LNCAP (cell line): ENCODE results near the gene PRRX2.

Experiments
- CTCF ChIP-seq: fragments of 450-650 bp; IDR thresholded peaks from 2 replicates; pipeline ENCODE4 v1.5.1; 2017; ENCODE audit warnings: mild to moderate bottlenecking

Gene PRRX2

GRCh38 chr9:129665814-129666520, 520 bp downstream of the PRRX2 start:
- no peak for TF ChIP-seq CTCF

- no peak for TF ChIP-seq CTCF
Measured at GRCh38 chr9:129666575-129666974, 1.1 kb downstream of the PRRX2 start.

GRCh38 chr9:129667378-129667777, 1.9 kb downstream of the PRRX2 start:
- no peak for TF ChIP-seq CTCF

- no peak for TF ChIP-seq CTCF
Measured at GRCh38 chr9:129667850-129668249, 2.4 kb downstream of the PRRX2 start.

- no peak for TF ChIP-seq CTCF
Measured at GRCh38 chr9:129669141-129669718, 3.8 kb downstream of the PRRX2 start.

GRCh38 chr9:129669946-129670345, 4.5 kb downstream of the PRRX2 start:
- TF ChIP-seq CTCF = no peak

- no peak for TF ChIP-seq CTCF
Measured at GRCh38 chr9:129671065-129671464, 5.6 kb downstream of the PRRX2 start.
